SK-N-SH treated with all-trans-retinoic acid at 6 μM for 48 hours (cell line): Measurements from ENCODE around the gene CHCHD6.

Source experiments
- ATAC-seq: fragments of 200-7000 bp; cut with Tn5 transposase; 3 replicates; pipeline ENCODE4 v1.9.1; 2020; ENCODE audit warnings: mild to moderate bottlenecking, moderate library complexity
- ARNTL ChIP-seq: fragments of 450-650 bp; formaldehyde crosslinking; IDR thresholded peaks from 2 replicates; pipeline ENCODE4 v1.5.0; 2020; ENCODE audit warnings: low read depth, mild to moderate bottlenecking, moderate library complexity, borderline replicate concordance
- BACH2 ChIP-seq: fragments of 250-450 bp; sonication (Bioruptor Pico); IDR thresholded peaks from 2 replicates; pipeline ENCODE4 v1.9.0; 2021; ENCODE audit warnings: mild to moderate bottlenecking, borderline replicate concordance
- ESRRG ChIP-seq: fragments of 250-450 bp; sonication (Bioruptor Pico); IDR thresholded peaks from 2 replicates; pipeline ENCODE4 v1.6.1; 2021; ENCODE audit warnings: mild to moderate bottlenecking
- GLIS3 ChIP-seq: fragments of 250-450 bp; sonication (Bioruptor Pico); IDR thresholded peaks from 2 replicates; pipeline ENCODE4 v1.5.0; 2020; ENCODE audit warnings: mild to moderate bottlenecking, moderate library complexity
- ISL1 ChIP-seq: fragments of 250-450 bp; sonication (Bioruptor Pico); IDR thresholded peaks from 2 replicates; pipeline ENCODE4 v2.1.2; 2022; ENCODE audit warnings: mild to moderate bottlenecking, moderate library complexity
- OSR1 ChIP-seq: fragments of 250-450 bp; sonication (Bioruptor Pico); IDR thresholded peaks from 2 replicates; pipeline ENCODE4 v1.8.0; 2022; ENCODE audit warnings: moderate library complexity, mild to moderate bottlenecking, inconsistent platforms
- RARB ChIP-seq: fragments of 250-450 bp; sonication (Bioruptor Pico); IDR thresholded peaks from 2 replicates; pipeline ENCODE4 v1.8.0; 2021; ENCODE audit warnings: mild to moderate bottlenecking, moderate library complexity
- SNAI2 ChIP-seq: fragments of 250-450 bp; sonication (Bioruptor Pico); IDR thresholded peaks from 2 replicates; pipeline ENCODE4 v1.5.0; 2020; ENCODE audit warnings: mild to moderate bottlenecking, moderate library complexity
- TCF4 ChIP-seq: fragments of 250-450 bp; sonication (Bioruptor Pico); IDR thresholded peaks from 2 replicates; pipeline ENCODE4 v1.8.0; 2021; ENCODE audit warnings: mild to moderate bottlenecking, moderate library complexity, borderline replicate concordance
- TOX ChIP-seq: fragments of 250-450 bp; sonication (Bioruptor Pico); IDR thresholded peaks from 2 replicates; pipeline ENCODE4 v1.8.0; 2021; ENCODE audit warnings: mild to moderate bottlenecking, moderate library complexity, borderline replicate concordance
- TSHZ2 ChIP-seq: fragments of 250-450 bp; sonication (Bioruptor Pico); IDR thresholded peaks from 2 replicates; pipeline ENCODE4 v1.5.0; 2020; ENCODE audit warnings: mild to moderate bottlenecking, moderate library complexity
- ZC3H10 ChIP-seq: fragments of 250-450 bp; sonication (Bioruptor Pico); IDR thresholded peaks from 2 replicates; pipeline ENCODE4 v1.5.1; 2021; ENCODE audit warnings: mild to moderate bottlenecking, moderate library complexity
- ZFP3 ChIP-seq: fragments of 250-450 bp; sonication (Bioruptor Pico); IDR thresholded peaks from 2 replicates; pipeline ENCODE4 v1.5.0; 2020; ENCODE audit warnings: mild to moderate bottlenecking, moderate library complexity
- ZFP30 ChIP-seq: fragments of 450-650 bp; formaldehyde crosslinking; IDR thresholded peaks from 2 replicates; pipeline ENCODE4 v1.5.0; 2022; ENCODE audit warnings: mild to moderate bottlenecking, moderate library complexity
- ZNF565 ChIP-seq: fragments of 450-650 bp; formaldehyde crosslinking; conservative IDR thresholded peaks from 2 replicates; pipeline ENCODE4 v1.5.0; 2020; ENCODE audit warnings: low read depth, mild to moderate bottlenecking, moderate library complexity
- ZNF70 ChIP-seq: fragments of 450-650 bp; formaldehyde crosslinking; IDR thresholded peaks from 2 replicates; pipeline ENCODE4 v1.5.0; 2020; ENCODE audit warnings: mild to moderate bottlenecking, moderate library complexity
- ZNF8 ChIP-seq: fragments of 450-650 bp; formaldehyde crosslinking; IDR thresholded peaks from 2 replicates; pipeline ENCODE4 v1.5.0; 2020; ENCODE audit warnings: mild to moderate bottlenecking, moderate library complexity
- TF ChIP-seq, protein P1 (sequence below): fragments of 250-450 bp; sonication (Bioruptor Pico); IDR thresholded peaks from 2 replicates; pipeline ENCODE4 v1.5.1; 2021; ENCODE audit warnings: mild to moderate bottlenecking, moderate library complexity
- TF ChIP-seq, protein P2 (sequence below): fragments of 250-450 bp; sonication (Bioruptor Pico); IDR thresholded peaks from 2 replicates; pipeline ENCODE4 v1.5.1; 2020; ENCODE audit warnings: low read depth, mild to moderate bottlenecking, moderate library complexity
- TF ChIP-seq, protein P3 (sequence below): fragments of 250-450 bp; sonication (Bioruptor Pico); IDR thresholded peaks from 2 replicates; pipeline ENCODE4 v1.8.0; 2021; ENCODE audit warnings: low read depth, mild to moderate bottlenecking, moderate library complexity, borderline replicate concordance

CHCHD6 gene

GRCh38 chr3:126867190-126867862, 163.3 kb downstream of the CHCHD6 start:
- TF ChIP-seq BACH2 (CRISPR knock-in tag) (no peak), ESRRG (CRISPR knock-in tag) (no peak), TSHZ2 (CRISPR knock-in tag) (no peak), OSR1 (no peak), ISL1 (CRISPR knock-in tag) (no peak), ZNF565 (CRISPR knock-in tag) (no peak), ZFP3 (no peak), ZNF70 (no peak), ZC3H10 (CRISPR knock-in tag) (no peak), TOX (CRISPR knock-in tag) (no peak), ZFP30 (no peak), RARB (CRISPR knock-in tag) (no peak), SNAI2 (no peak), ARNTL (CRISPR knock-in tag) (no peak), TCF4 (CRISPR knock-in tag) (no peak), ZNF8 (CRISPR knock-in tag) (no peak), GLIS3 (no peak)
- TF ChIP-seq, protein P1, sequence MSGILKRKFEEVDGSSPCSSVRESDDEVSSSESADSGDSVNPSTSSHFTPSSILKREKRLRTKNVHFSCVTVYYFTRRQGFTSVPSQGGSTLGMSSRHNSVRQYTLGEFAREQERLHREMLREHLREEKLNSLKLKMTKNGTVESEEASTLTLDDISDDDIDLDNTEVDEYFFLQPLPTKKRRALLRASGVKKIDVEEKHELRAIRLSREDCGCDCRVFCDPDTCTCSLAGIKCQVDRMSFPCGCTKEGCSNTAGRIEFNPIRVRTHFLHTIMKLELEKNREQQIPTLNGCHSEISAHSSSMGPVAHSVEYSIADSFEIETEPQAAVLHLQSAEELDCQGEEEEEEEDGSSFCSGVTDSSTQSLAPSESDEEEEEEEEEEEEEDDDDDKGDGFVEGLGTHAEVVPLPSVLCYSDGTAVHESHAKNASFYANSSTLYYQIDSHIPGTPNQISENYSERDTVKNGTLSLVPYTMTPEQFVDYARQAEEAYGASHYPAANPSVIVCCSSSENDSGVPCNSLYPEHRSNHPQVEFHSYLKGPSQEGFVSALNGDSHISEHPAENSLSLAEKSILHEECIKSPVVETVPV: no peak
- TF ChIP-seq, protein P2, sequence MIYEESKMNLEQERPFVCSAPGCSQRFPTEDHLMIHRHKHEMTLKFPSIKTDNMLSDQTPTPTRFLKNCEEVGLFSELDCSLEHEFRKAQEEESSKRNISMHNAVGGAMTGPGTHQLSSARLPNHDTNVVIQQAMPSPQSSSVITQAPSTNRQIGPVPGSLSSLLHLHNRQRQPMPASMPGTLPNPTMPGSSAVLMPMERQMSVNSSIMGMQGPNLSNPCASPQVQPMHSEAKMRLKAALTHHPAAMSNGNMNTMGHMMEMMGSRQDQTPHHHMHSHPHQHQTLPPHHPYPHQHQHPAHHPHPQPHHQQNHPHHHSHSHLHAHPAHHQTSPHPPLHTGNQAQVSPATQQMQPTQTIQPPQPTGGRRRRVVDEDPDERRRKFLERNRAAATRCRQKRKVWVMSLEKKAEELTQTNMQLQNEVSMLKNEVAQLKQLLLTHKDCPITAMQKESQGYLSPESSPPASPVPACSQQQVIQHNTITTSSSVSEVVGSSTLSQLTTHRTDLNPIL (CRISPR knock-in tag): no peak
- ATAC-seq: no peak

DNA sequence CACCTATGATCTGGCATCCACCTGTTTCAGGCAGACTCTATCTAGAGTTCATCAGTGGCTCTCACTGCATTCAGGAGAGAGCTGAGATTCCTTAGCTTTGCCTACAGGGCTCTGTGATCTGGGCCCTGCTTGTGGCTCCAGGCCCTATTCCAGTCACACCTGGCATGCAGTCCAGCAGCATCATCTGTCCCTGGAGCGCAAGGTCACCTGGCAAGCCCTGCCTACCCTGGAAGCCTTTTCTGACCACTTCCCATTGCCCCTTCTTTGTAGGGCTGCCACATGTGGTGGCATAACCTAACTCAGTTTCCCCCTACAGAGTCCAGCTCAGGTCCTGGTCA, 163.8 kb downstream of the CHCHD6 start:
- ATAC-seq: no peak
- no peak for TF ChIP-seq OSR1
- TF ChIP-seq, protein P2 (CRISPR knock-in tag): no peak
- no peak for TF ChIP-seq RARB (CRISPR knock-in tag)
- no peak for TF ChIP-seq TCF4 (CRISPR knock-in tag)
- TF ChIP-seq GLIS3: no peak
- TF ChIP-seq, protein P3, sequence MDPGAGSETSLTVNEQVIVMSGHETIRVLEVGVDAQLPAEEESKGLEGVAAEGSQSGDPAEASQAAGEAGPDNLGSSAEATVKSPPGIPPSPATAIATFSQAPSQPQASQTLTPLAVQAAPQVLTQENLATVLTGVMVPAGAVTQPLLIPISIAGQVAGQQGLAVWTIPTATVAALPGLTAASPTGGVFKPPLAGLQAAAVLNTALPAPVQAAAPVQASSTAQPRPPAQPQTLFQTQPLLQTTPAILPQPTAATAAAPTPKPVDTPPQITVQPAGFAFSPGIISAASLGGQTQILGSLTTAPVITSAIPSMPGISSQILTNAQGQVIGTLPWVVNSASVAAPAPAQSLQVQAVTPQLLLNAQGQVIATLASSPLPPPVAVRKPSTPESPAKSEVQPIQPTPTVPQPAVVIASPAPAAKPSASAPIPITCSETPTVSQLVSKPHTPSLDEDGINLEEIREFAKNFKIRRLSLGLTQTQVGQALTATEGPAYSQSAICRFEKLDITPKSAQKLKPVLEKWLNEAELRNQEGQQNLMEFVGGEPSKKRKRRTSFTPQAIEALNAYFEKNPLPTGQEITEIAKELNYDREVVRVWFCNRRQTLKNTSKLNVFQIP (CRISPR knock-in tag): no peak
- no peak for TF ChIP-seq ZC3H10 (CRISPR knock-in tag)
- TF ChIP-seq ARNTL (CRISPR knock-in tag): no peak
- no peak for TF ChIP-seq ISL1 (CRISPR knock-in tag)
- no peak for TF ChIP-seq BACH2 (CRISPR knock-in tag)
- no peak for TF ChIP-seq SNAI2
- TF ChIP-seq, all 23 proteins: peak for 0

DNA sequence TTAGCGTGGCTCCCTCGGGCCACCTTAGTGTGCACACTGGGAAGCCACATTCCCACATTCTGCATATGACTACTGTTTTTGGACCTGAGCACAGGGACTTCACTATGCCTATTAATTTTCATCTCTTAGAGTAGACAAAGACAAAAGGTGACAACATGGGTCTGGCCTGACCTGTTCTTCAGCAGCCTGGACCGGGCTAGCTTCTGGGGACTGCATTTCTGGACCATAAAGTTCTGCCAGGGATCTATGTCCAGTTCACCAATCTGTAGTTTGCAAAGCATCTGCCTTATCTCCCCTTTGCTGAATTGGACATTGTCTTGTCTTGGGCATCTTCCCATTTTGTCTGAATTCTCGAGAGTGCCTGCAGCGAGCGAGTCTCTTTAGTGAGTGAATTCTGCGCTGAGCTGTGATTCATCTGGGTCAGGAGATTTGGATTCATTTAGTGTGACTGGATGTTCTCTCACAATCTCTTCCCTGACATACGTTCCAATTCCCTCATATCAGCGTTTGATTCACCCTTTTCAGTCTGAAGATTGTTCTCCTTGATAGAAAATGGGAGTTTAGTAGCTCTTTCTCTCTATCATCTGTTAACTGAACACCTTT, 166.7 kb downstream of the CHCHD6 start:
- peak; percentile 65 for ATAC-seq
- TF ChIP-seq, protein P2 (CRISPR knock-in tag): no peak
- peak; percentile 62 for TF ChIP-seq ISL1 (CRISPR knock-in tag)
